ENCODE data around the gene KDM4C.

The KDM4C gene

GRCh38 chr9:7195526-7195925, 437.8 kb downstream of the KDM4C start:
- H3K27me3 ChIP-seq (ENCODE audit: insufficient read depth, low read depth) = no peaks in the 10 kb centered on the region
- TF ChIP-seq CTCF (conservative IDR thresholded peaks at IDR 0.05; ENCODE audit: low read depth, low read length) = no peak
- H3K4me2 ChIP-seq = no peak overlapping the region
- H4K20me1 ChIP-seq (ENCODE audit: insufficient read depth) = no peaks in the 10 kb centered on the region
- no peak overlapping the region for H3K9ac ChIP-seq
- no peaks in the 10 kb centered on the region for H3K4me1 ChIP-seq (ENCODE audit: low read depth, poor library complexity, severe bottlenecking)
- no peak overlapping the region for H3K27ac ChIP-seq
- H3K79me2 ChIP-seq (ENCODE audit: insufficient read depth, low read depth) = no peaks in the 10 kb centered on the region
- no peak overlapping the region for H2AFZ ChIP-seq (ENCODE audit: low read depth)
- H3K36me3 ChIP-seq (ENCODE audit: insufficient read depth) = no peaks in the 10 kb centered on the region
- no peak overlapping the region for H3K4me3 ChIP-seq (IDR thresholded peaks at IDR 0.05; ENCODE audit: insufficient read depth, low read depth, low read length)

GRCh38 chr9:7196467-7196866, 438.7 kb downstream of the KDM4C start:
- TF ChIP-seq CTCF (conservative IDR thresholded peaks at IDR 0.05; ENCODE audit: low read depth, low read length) = no peak
- Histone ChIP-seq H3K27me3 (ENCODE audit: insufficient read depth, low read depth) (no peaks in the 10 kb centered on the region), H3K4me1 (ENCODE audit: low read depth, poor library complexity, severe bottlenecking) (no peaks in the 10 kb centered on the region)

GRCh38 chr9:7201196-7201595, 443.4 kb downstream of the KDM4C start:
- no peak for TF ChIP-seq CTCF (conservative IDR thresholded peaks at IDR 0.05; ENCODE audit: low read depth, low read length)
- Histone ChIP-seq H2AFZ (ENCODE audit: low read depth) (no peak overlapping the region), H3K27me3 (ENCODE audit: insufficient read depth, low read depth) (no peaks in the 10 kb centered on the region), H3K4me1 (ENCODE audit: low read depth, poor library complexity, severe bottlenecking) (no peaks in the 10 kb centered on the region), H3K4me3 (IDR thresholded peaks at IDR 0.05; ENCODE audit: insufficient read depth, low read depth, low read length) (no peak overlapping the region), H3K4me2 (no peak overlapping the region), H3K27ac (no peak overlapping the region), H4K20me1 (ENCODE audit: insufficient read depth) (no peaks in the 10 kb centered on the region), H3K79me2 (ENCODE audit: insufficient read depth, low read depth) (no peaks in the 10 kb centered on the region), H3K9ac (no peak overlapping the region), H3K36me3 (ENCODE audit: insufficient read depth) (no peaks in the 10 kb centered on the region)

More at GRCh38 chr9:7196467-7196866, 438.7 kb downstream of the KDM4C start:
- no peak overlapping the region for H3K4me2 ChIP-seq
- H2AFZ ChIP-seq (ENCODE audit: low read depth) = no peak overlapping the region
- H4K20me1 ChIP-seq (ENCODE audit: insufficient read depth) = no peaks in the 10 kb centered on the region
- H3K4me3 ChIP-seq (IDR thresholded peaks at IDR 0.05; ENCODE audit: insufficient read depth, low read depth, low read length) = no peak overlapping the region
- no peak overlapping the region for H3K27ac ChIP-seq
- no peaks in the 10 kb centered on the region for H3K79me2 ChIP-seq (ENCODE audit: insufficient read depth, low read depth)
- H3K36me3 ChIP-seq (ENCODE audit: insufficient read depth) = no peaks in the 10 kb centered on the region
- no peak overlapping the region for H3K9ac ChIP-seq

GRCh38 chr9:7205806-7206205, 448.0 kb downstream of the KDM4C start:
- no peak overlapping the region for H3K9ac ChIP-seq
- no peaks in the 10 kb centered on the region for H3K79me2 ChIP-seq (ENCODE audit: insufficient read depth, low read depth)
- no peaks in the 10 kb centered on the region for H3K27me3 ChIP-seq (ENCODE audit: insufficient read depth, low read depth)
- H3K4me3 ChIP-seq (IDR thresholded peaks at IDR 0.05; ENCODE audit: insufficient read depth, low read depth, low read length) = no peak overlapping the region
- H3K36me3 ChIP-seq (ENCODE audit: insufficient read depth) = no peaks in the 10 kb centered on the region
- no peak overlapping the region for H3K27ac ChIP-seq
- no peaks in the 10 kb centered on the region for H3K4me1 ChIP-seq (ENCODE audit: low read depth, poor library complexity, severe bottlenecking)
- H3K4me2 ChIP-seq = no peak overlapping the region
- no peak for TF ChIP-seq CTCF (conservative IDR thresholded peaks at IDR 0.05; ENCODE audit: low read depth, low read length)
- H2AFZ ChIP-seq (ENCODE audit: low read depth) = no peak overlapping the region
- H4K20me1 ChIP-seq (ENCODE audit: insufficient read depth) = no peaks in the 10 kb centered on the region

All from KMS-11 (cell line).